ENCODE results near the gene GLIS1. TPM values are rescaled to one million over a fixed set of nuclear protein-coding genes. Genes with fewer than 3 reads are reported as not detected.

GLIS1 gene
- polyA plus RNA-seq, 1 donor from 2014 or later: not detected

- no peak for TF ChIP-seq REST (IDR thresholded peaks at IDR 0.05; ENCODE audit: borderline replicate concordance)
These were observed 51.5 kb downstream of the GLIS1 start (continued) for GRCh38 chr1:53687426-53687825.

- TF ChIP-seq RAD21 (conservative IDR thresholded peaks at IDR 0.05) (no peak), TAF1 (IDR thresholded peaks at IDR 0.05; ENCODE audit: low read depth) (no peak), REST (IDR thresholded peaks at IDR 0.05; ENCODE audit: borderline replicate concordance) (no peak), EZH2 (IDR thresholded peaks at IDR 0.05; ENCODE audit: borderline replicate concordance, insufficient read depth, low read length, poor library complexity, severe bottlenecking) (no peak), SMC3 (conservative IDR thresholded peaks at IDR 0.05; ENCODE audit: poor library complexity) (no peak)
- no peaks in the 10 kb centered on the region for H3K9me3 ChIP-seq (ENCODE audit: low read length)
- H4K20me1 ChIP-seq (ENCODE audit: insufficient read depth): no peaks in the 10 kb centered on the region
- H3K4me3 ChIP-seq (ENCODE audit: low read length): no peak overlapping the region
- no peaks in the 10 kb centered on the region for H3K27me3 ChIP-seq (ENCODE audit: insufficient read depth, low read depth, low read length)
- H2AFZ ChIP-seq (ENCODE audit: low read depth, low read length): no peak overlapping the region
- H3K4me2 ChIP-seq (ENCODE audit: low read length): no peak overlapping the region
- no peaks in the 10 kb centered on the region for H3K9me2 ChIP-seq (ENCODE audit: insufficient read depth, low read length)
- H3K27ac ChIP-seq (ENCODE audit: low read length): no peak overlapping the region
- H3F3A ChIP-seq (ENCODE audit: insufficient read depth, low read length, poor library complexity, severe bottlenecking): no peaks in the 10 kb centered on the region
- H3K79me2 ChIP-seq (replicated peaks; ENCODE audit: insufficient read depth, low read length): no peaks in the 10 kb centered on the region
- H3K36me3 ChIP-seq (ENCODE audit: insufficient read depth, low read length): no peaks in the 10 kb centered on the region
- H3K9ac ChIP-seq (ENCODE audit: low read length): no peak overlapping the region
These were observed 52.0 kb downstream of the GLIS1 start for GRCh38 chr1:53686965-53687267.

- Histone ChIP-seq H3K79me2 (replicated peaks; ENCODE audit: insufficient read depth, low read length) (no peaks in the 10 kb centered on the region), H4K20me1 (ENCODE audit: insufficient read depth) (no peaks in the 10 kb centered on the region), H2AFZ (ENCODE audit: low read depth, low read length) (no peak overlapping the region), H3K36me3 (ENCODE audit: insufficient read depth, low read length) (no peaks in the 10 kb centered on the region), H3K27me3 (ENCODE audit: insufficient read depth, low read depth, low read length) (no peaks in the 10 kb centered on the region), H3K27ac (ENCODE audit: low read length) (no peak overlapping the region), H3K9me3 (ENCODE audit: low read length) (no peaks in the 10 kb centered on the region), H3K4me3 (ENCODE audit: low read length) (no peak overlapping the region), H3K9ac (ENCODE audit: low read length) (no peak overlapping the region), H3K9me2 (ENCODE audit: insufficient read depth, low read length) (no peaks in the 10 kb centered on the region), H3K4me2 (ENCODE audit: low read length) (no peak overlapping the region), H3F3A (ENCODE audit: insufficient read depth, low read length, poor library complexity, severe bottlenecking) (no peaks in the 10 kb centered on the region)
- TF ChIP-seq EZH2 (IDR thresholded peaks at IDR 0.05; ENCODE audit: borderline replicate concordance, insufficient read depth, low read length, poor library complexity, severe bottlenecking) (no peak), MXI1 (conservative IDR thresholded peaks at IDR 0.05; ENCODE audit: poor library complexity, severe bottlenecking) (no peak), REST (IDR thresholded peaks at IDR 0.05; ENCODE audit: borderline replicate concordance) (no peak), CTCF (IDR thresholded peaks at IDR 0.05; ENCODE audit: poor library complexity, severe bottlenecking) (no peak), TAF1 (IDR thresholded peaks at IDR 0.05; ENCODE audit: low read depth) (no peak), EP300 (conservative IDR thresholded peaks at IDR 0.05; ENCODE audit: poor library complexity, severe bottlenecking) (no peak), RAD21 (conservative IDR thresholded peaks at IDR 0.05) (no peak), POLR2AphosphoS5 (IDR thresholded peaks at IDR 0.05) (no peak), SMC3 (conservative IDR thresholded peaks at IDR 0.05; ENCODE audit: poor library complexity) (no peak)
These were observed 52.6 kb downstream of the GLIS1 start for GRCh38 chr1:53686091-53686964.

Data from neural cell (in vitro differentiated cells).